ENCODE results near the gene PAPOLA. TPM values are rescaled to one million over a fixed set of nuclear protein-coding genes. Genes with fewer than 3 reads are reported as not detected.

The PAPOLA gene
- total and polyA plus RNA-seq, 4 donors: 48.4 to 184 (median 116) TPM

DNA sequence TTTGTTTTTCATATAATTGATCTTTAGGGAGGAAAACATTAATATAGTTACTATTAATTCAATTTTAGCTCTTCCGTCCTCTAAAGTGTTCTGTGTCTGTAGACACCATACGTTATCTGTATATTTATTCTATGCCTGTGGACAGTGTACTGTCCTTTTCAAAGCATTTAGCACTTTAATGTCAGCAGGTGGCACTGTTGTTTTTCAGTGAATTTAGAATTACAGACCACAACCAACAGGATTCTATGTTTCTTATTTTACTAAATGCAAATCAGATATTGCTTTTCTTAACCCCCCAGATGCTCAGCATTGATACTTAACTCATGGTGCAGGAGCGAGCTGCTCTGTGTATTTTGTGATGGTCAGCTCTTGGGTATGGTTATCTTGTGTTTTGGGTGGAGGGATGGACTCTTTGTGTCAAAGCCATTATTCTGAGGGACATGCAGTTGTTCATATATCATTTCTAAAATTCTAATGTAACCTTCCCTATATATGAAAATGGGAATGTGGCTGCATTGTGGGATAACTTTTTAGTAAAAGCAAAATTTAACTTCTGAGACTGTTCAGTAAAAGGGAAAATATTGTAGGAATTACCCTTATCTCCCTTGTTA, 65.2 kb downstream of the PAPOLA start:
- H3K4me3 ChIP-seq (ENCODE audit: low read length in 2 of 2): no peak overlapping the region
- H3K9me3 ChIP-seq (ENCODE audit: control insufficient read depth, low read length): no peaks in the 10 kb centered on the region
- intact Hi-C loops (cut with DNase I): loop anchor here in 1 of 2 donors (5.0 kb wide), 1 partner anchor 175 kb away; no protein-coding TSS in a partner anchor
- WGBS, 2 donors: 59 to 66% methylated on average over 3 of the region's 3 CpGs
- ATAC-seq (ENCODE audit: low FRiP score) (no peak), DNase-seq (no peak)
- H3K27me3 ChIP-seq (ENCODE audit: control insufficient read depth in 1 of 2, insufficient read depth in 2 of 2, low read length in 1 of 2): no peaks in the 10 kb centered on the region
- no peak overlapping the region for H3K27ac ChIP-seq (ENCODE audit: low read depth in 1 of 2, low read length in 2 of 2)
- H3K36me3 ChIP-seq (ENCODE audit: control insufficient read depth in 1 of 2, insufficient read depth in 2 of 2, low read length in 1 of 2): no peaks in the 10 kb centered on the region
- H3K4me1 ChIP-seq (ENCODE audit: control insufficient read depth in 1 of 2, insufficient read depth in 2 of 2, low read length in 2 of 2): no peaks in the 10 kb centered on the region

DNA sequence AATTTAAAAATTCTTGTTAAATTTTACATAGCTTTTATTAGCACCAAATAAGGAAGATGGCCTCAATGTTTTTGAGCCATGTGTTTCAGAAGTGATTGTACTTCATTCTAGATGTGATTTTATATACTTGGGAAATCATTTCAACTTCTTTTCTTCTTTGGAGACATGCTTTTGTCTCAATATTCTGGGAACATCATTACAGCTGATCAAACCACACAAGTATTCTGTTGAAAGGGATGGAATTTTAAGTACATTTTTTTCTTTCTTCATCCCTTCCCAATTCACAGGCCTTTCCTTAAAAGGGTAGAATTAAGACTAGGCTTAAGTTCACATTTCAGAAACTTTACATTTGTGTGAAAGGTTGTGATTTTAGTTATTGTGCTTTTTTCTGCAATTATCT, 66.4 kb downstream of the PAPOLA start:
- Histone ChIP-seq H3K4me3 (ENCODE audit: low read length in 2 of 2) (no peak overlapping the region), H3K27me3 (ENCODE audit: control insufficient read depth in 1 of 2, insufficient read depth in 2 of 2, low read length in 1 of 2) (no peaks in the 10 kb centered on the region), H3K4me1 (ENCODE audit: control insufficient read depth in 1 of 2, insufficient read depth in 2 of 2, low read length in 2 of 2) (no peaks in the 10 kb centered on the region), H3K27ac (ENCODE audit: low read depth in 1 of 2, low read length in 2 of 2) (no peak overlapping the region), H3K9me3 (ENCODE audit: control insufficient read depth, low read length) (no peaks in the 10 kb centered on the region), H3K36me3 (ENCODE audit: control insufficient read depth in 1 of 2, insufficient read depth in 2 of 2, low read length in 1 of 2) (no peaks in the 10 kb centered on the region)
- DNase-seq (no peak), ATAC-seq (ENCODE audit: low FRiP score) (no peak)
- intact Hi-C loops (cut with DNase I): loop anchor here in 1 of 2 donors (5.0 kb wide), 1 partner anchor 174 kb away; no protein-coding TSS in a partner anchor

DNA sequence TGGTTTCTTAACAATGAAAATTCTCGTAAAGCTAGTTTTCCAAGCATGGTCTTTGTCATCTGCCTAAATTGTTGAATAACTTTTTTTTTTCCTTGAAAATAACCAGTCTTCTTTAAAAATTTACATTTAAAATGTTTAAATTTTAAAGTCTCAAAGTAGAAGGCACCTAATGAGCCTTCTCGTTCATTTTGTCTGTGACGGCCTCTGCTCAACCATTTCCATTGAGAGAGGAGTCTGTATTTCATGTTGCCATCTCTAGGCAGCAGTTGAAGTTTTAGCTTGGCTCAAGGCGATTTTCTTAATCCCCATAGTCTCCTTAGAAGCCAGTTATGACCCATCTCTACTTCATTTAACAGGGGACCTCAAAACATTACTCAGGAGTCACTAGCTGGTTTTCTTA, 69.1 kb downstream of the PAPOLA start:
- no peak for ATAC-seq (ENCODE audit: low FRiP score)
- 96% methylated on average over 4 of the region's 4 CpGs for WGBS, 2 donors
- no peak for DNase-seq
- Histone ChIP-seq H3K27ac (ENCODE audit: low read depth in 1 of 2, low read length in 2 of 2) (no peak overlapping the region), H3K36me3 (ENCODE audit: control insufficient read depth in 1 of 2, insufficient read depth in 2 of 2, low read length in 1 of 2) (no peaks in the 10 kb centered on the region), H3K4me1 (ENCODE audit: control insufficient read depth in 1 of 2, insufficient read depth in 2 of 2, low read length in 2 of 2) (peaks cover 0 to 12% of the 10 kb centered on the region in 2 donors), H3K9me3 (ENCODE audit: control insufficient read depth, low read length) (no peaks in the 10 kb centered on the region), H3K4me3 (ENCODE audit: low read length in 2 of 2) (no peak overlapping the region), H3K27me3 (ENCODE audit: control insufficient read depth in 1 of 2, insufficient read depth in 2 of 2, low read length in 1 of 2) (no peaks in the 10 kb centered on the region)
- intact Hi-C loops (cut with DNase I): loop anchor here in 1 of 2 donors (10.0 kb wide), 1 partner anchor 173 kb away; no protein-coding TSS in a partner anchor

DNA sequence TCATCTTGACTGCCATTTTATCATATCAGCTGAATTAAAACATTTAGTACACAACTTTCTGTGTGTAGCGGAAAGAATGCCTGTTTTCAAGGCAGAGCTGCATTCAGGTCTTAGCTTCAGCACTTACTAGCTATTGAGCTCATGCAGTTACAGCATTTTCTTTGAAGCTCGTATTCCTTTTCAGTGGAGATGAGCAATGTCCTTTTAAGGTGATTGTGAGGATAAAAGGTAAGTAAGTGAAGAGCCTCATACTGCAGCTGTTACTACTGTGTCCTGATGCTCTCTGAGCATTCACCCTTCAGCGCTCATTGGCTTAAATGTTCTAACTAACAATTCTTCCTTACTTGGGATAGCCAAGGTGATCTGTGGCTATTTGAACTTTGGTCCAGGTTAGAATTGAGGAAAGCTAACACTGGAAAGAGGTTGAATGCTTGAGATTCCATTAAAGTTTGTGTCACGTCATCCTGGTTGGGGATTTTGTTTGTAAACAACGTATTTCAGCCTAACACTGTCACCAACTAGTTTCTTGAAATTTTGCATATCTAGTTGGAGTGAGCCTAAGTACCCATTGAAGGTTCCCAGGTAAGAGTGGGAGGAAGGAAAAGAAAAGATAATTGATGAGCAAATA, 71.4 kb downstream of the PAPOLA start:
- Histone ChIP-seq H3K4me3 (ENCODE audit: low read length in 2 of 2) (no peak overlapping the region), H3K9me3 (ENCODE audit: control insufficient read depth, low read length) (no peaks in the 10 kb centered on the region), H3K36me3 (ENCODE audit: control insufficient read depth in 1 of 2, insufficient read depth in 2 of 2, low read length in 1 of 2) (no peaks in the 10 kb centered on the region), H3K27ac (ENCODE audit: low read depth in 1 of 2, low read length in 2 of 2) (no peak overlapping the region), H3K4me1 (ENCODE audit: control insufficient read depth in 1 of 2, insufficient read depth in 2 of 2, low read length in 2 of 2) (peaks cover 0 to 12% of the 10 kb centered on the region in 2 donors), H3K27me3 (ENCODE audit: control insufficient read depth in 1 of 2, insufficient read depth in 2 of 2, low read length in 1 of 2) (no peaks in the 10 kb centered on the region)
- DNase-seq: no peak
- WGBS, 2 donors: 93 to 95% methylated on average over 5 of the region's 5 CpGs
- ATAC-seq (ENCODE audit: low FRiP score): no peak
- intact Hi-C loops (cut with DNase I): loop anchor here in 1 of 2 donors (10.0 kb wide), 1 partner anchor 171 kb away; no protein-coding TSS in a partner anchor

DNA sequence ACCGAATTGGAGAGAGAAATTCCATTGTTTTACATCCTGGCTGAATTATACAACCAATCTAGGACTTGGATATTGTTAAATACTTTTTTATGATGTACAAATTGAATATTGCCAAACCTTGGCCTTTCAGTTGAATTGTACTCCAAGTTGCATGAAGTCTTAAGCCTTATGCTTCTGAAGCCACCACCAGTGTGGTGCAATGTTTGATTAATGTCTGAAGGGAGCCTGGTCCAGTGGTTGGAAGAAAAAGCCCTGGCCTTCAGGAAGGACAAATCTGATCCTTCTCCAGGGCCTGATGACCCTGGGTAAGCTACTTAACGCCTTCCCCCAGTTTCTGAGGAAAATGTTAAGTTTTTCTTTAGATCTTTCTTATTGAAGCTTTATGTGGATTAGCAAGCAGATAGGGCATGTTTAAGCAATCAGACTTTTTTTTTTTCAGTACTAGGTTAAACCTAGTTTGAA, 72.0 kb downstream of the PAPOLA start:
- H3K9me3 ChIP-seq (ENCODE audit: control insufficient read depth, low read length): no peaks in the 10 kb centered on the region
- no peak overlapping the region for H3K4me3 ChIP-seq (ENCODE audit: low read length in 2 of 2)
- peaks cover 0 to 12% of the 10 kb centered on the region in 2 donors for H3K4me1 ChIP-seq (ENCODE audit: control insufficient read depth in 1 of 2, insufficient read depth in 2 of 2, low read length in 2 of 2)
- WGBS, 2 donors: 80% methylated on average over 2 of the region's 2 CpGs
- no peak overlapping the region for H3K27ac ChIP-seq (ENCODE audit: low read depth in 1 of 2, low read length in 2 of 2)
- intact Hi-C loops (cut with DNase I): loop anchor here in 1 of 2 donors (10.0 kb wide), 1 partner anchor 171 kb away; no protein-coding TSS in a partner anchor
- ATAC-seq (ENCODE audit: low FRiP score) (no peak), DNase-seq (no peak)
- no peaks in the 10 kb centered on the region for H3K36me3 ChIP-seq (ENCODE audit: control insufficient read depth in 1 of 2, insufficient read depth in 2 of 2, low read length in 1 of 2)
- no peaks in the 10 kb centered on the region for H3K27me3 ChIP-seq (ENCODE audit: control insufficient read depth in 1 of 2, insufficient read depth in 2 of 2, low read length in 1 of 2)

DNA sequence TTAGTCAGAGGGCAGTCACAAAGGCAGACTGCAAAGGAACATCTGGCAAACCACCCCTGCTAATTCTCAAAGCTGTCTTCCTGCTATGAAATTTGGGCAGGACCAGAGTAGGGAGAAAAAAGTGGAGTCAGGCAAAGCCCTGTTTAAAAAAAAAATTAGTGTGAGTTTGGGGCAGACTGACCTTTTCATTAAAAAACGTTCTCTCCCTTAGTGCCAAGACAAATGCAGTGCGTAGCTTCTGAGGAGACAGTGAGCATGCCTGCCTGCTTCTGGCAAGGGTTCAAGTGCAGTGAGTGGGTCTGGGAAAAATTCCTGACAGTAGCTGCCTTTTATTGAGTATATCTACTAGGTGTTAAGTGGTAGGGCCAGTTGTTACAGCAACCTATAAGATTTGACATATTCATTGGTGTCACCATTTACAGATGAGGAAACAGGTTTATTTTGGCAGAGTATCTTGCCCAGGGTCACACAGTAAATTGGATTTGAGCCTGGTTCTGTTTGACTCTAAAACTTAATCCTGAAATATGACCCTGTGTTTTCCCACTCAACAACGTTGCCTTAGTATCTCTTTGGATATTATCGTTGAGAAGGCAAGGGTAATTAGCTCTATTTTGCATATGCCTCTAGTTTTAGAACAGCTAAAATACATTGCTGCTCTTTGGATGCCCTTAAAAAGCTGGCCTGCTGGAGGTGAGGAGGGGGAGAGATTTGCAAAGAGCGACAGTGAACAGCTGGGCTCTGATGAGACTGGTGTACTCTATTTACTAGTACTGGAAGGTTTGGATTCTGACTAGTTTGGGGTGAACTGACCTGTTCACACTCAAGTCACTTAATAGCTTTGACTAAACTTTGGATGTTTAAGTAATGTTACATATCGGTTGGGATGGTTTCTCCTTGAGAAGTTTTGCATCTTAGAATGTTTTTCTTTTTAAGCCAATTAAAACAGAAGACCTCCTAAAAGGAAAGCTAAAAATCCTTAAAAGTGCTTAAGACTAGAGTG, 72.8 kb downstream of the PAPOLA start:
- ATAC-seq (ENCODE audit: low FRiP score) (no peak), DNase-seq (no peak)
- intact Hi-C loops (cut with DNase I): loop anchor here in 1 of 2 donors (10.0 kb wide), 1 partner anchor 170 kb away; no protein-coding TSS in a partner anchor
- H3K4me3 ChIP-seq (ENCODE audit: low read length in 2 of 2): no peak overlapping the region
- H3K4me1 ChIP-seq (ENCODE audit: control insufficient read depth in 1 of 2, insufficient read depth in 2 of 2, low read length in 2 of 2): peaks cover 0 to 12% of the 10 kb centered on the region in 2 donors
- WGBS, 2 donors: 19 to 25% methylated on average over 6 of the region's 6 CpGs
- H3K27me3 ChIP-seq (ENCODE audit: control insufficient read depth in 1 of 2, insufficient read depth in 2 of 2, low read length in 1 of 2): no peaks in the 10 kb centered on the region
- no peaks in the 10 kb centered on the region for H3K36me3 ChIP-seq (ENCODE audit: control insufficient read depth in 1 of 2, insufficient read depth in 2 of 2, low read length in 1 of 2)
- no peak overlapping the region for H3K27ac ChIP-seq (ENCODE audit: low read depth in 1 of 2, low read length in 2 of 2)
- no peaks in the 10 kb centered on the region for H3K9me3 ChIP-seq (ENCODE audit: control insufficient read depth, low read length)

DNA sequence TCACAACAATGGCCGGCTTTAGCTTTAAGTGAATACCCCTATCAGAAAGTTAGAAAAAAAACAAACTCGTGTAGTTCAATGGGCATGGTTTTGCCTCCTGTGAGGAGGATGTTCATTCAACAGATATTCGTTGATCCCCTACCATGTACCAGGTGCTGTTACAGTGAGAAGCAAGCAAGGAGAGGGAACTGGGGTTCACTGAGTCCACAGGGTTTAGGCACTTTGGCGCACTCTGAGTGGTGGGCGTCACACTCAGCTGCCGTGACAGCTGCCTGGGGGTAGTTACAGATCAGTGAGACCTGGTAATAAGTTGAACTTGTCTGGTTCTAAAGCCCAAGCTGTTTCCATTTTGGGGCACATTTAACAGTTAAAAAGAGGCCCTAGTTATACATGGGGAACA, 74.2 kb downstream of the PAPOLA start:
- Histone ChIP-seq H3K27me3 (ENCODE audit: control insufficient read depth in 1 of 2, insufficient read depth in 2 of 2, low read length in 1 of 2) (no peaks in the 10 kb centered on the region), H3K4me1 (ENCODE audit: control insufficient read depth in 1 of 2, insufficient read depth in 2 of 2, low read length in 2 of 2) (peaks cover 0 to 12% of the 10 kb centered on the region in 2 donors), H3K36me3 (ENCODE audit: control insufficient read depth in 1 of 2, insufficient read depth in 2 of 2, low read length in 1 of 2) (no peaks in the 10 kb centered on the region), H3K9me3 (ENCODE audit: control insufficient read depth, low read length) (no peaks in the 10 kb centered on the region), H3K4me3 (ENCODE audit: low read length in 2 of 2) (no peak overlapping the region), H3K27ac (ENCODE audit: low read depth in 1 of 2, low read length in 2 of 2) (no peak overlapping the region)
- ATAC-seq (ENCODE audit: low FRiP score) (no peak), DNase-seq (no peak)
- WGBS, 2 donors: 71 to 75% methylated on average over 6 of the region's 6 CpGs
- intact Hi-C loops (cut with DNase I): loop anchor here in 1 of 2 donors (10.0 kb wide), 1 partner anchor 168 kb away; no protein-coding TSS in a partner anchor

DNA sequence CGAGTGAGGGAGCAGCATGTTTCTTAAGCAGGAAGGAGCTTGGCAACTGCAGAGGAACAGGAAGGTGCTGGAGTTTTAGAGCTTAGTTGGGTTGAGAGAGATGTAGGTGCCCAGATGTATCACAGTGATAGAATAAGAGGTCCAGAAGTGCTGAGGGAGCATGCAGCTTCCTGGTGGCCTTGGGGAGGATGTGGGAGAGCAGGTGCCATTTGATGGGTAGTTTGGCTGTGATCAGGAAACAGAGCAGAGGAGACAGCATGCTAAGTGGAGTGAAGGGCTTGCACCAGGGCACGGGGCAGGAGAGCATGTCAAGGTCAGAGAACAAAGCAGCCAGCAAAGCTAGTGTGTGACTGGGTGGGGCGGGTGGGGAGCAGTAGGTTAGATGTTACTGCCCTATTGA, 74.8 kb downstream of the PAPOLA start:
- H3K36me3 ChIP-seq (ENCODE audit: control insufficient read depth in 1 of 2, insufficient read depth in 2 of 2, low read length in 1 of 2): no peaks in the 10 kb centered on the region
- no peaks in the 10 kb centered on the region for H3K27me3 ChIP-seq (ENCODE audit: control insufficient read depth in 1 of 2, insufficient read depth in 2 of 2, low read length in 1 of 2)
- peaks cover 0 to 12% of the 10 kb centered on the region in 2 donors for H3K4me1 ChIP-seq (ENCODE audit: control insufficient read depth in 1 of 2, insufficient read depth in 2 of 2, low read length in 2 of 2)
- H3K4me3 ChIP-seq (ENCODE audit: low read length in 2 of 2): no peak overlapping the region
- intact Hi-C loops (cut with DNase I): loop anchor here in 1 of 2 donors (10.0 kb wide), 1 partner anchor 168 kb away; no protein-coding TSS in a partner anchor
- ATAC-seq (ENCODE audit: low FRiP score) (no peak), DNase-seq (no peak)
- H3K9me3 ChIP-seq (ENCODE audit: control insufficient read depth, low read length): no peaks in the 10 kb centered on the region
- H3K27ac ChIP-seq (ENCODE audit: low read depth in 1 of 2, low read length in 2 of 2): no peak overlapping the region
- 64 to 72% methylated on average over 3 of the region's 3 CpGs for WGBS, 2 donors

Data from aorta (tissue), 5 donors.